ENCODE data around the gene TCEA2.
"Not testable (repeated sequence)": the region's sequence is repeated elsewhere in the genome, so short reads cannot be mapped to it uniquely, and the experiment has no call there.

The TCEA2 gene

GRCh38 chr20:64080013-64080812 lies 17.2 kb downstream of the TCEA2 start, which contains the start of gene OPRL1:
Gene OPRL1, plus strand, starts transcription at chr20:64080082. Its CDS starts 12,639 bp downstream, at chr20:64092721.
- no peak for DNase-seq

- DNase-seq, result no peak
Measured at GRCh38 chr20:64080813-64081623, 18.0 kb downstream of the TCEA2 start.

GRCh38 chr20:64081624-64081964 lies 18.6 kb downstream of the TCEA2 start:
- no peak for DNase-seq

- no peak for DNase-seq
Measured at GRCh38 chr20:64082126-64082731, 19.2 kb downstream of the TCEA2 start.

DNA sequence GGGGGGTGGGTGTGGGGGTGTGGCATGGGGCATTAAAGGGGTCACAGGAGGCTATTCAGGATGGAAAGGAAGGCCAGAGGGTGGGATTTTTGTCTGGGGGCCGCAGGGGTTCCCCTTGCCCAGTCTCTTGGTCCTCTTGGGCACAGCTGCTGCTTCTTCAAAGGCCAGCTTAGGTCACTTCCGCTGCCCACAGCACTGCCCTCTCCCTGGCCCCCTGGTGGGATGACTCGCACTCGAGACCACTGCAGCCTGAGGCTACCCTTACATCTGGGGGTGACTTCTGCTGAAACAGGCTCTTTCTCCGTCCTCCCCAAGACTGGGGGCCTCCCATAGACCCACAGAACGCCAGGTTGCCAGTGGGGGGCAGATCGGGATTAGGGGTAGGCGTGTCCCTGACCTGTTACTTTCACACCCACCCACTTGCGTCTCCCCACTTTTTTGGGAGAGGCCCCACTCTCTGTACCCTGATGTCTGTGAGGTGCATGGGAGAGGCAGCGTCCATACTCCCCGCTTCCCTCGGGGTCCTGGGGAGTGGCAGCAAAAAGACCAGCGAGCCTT lies 19.9 kb downstream of the TCEA2 start:
- DNase-seq, result no peak

GRCh38 chr20:64083378-64083803 lies 20.4 kb downstream of the TCEA2 start:
- DNase-seq, result peak; percentile 25

- DNase-seq, result no peak
Measured at GRCh38 chr20:64083804-64084684, 21.0 kb downstream of the TCEA2 start, which contains the start of gene LKAAEAR1. Gene LKAAEAR1, minus strand, starts transcription at chr20:64084398. Its CDS starts 179 bp downstream, at chr20:64084219.

DNA sequence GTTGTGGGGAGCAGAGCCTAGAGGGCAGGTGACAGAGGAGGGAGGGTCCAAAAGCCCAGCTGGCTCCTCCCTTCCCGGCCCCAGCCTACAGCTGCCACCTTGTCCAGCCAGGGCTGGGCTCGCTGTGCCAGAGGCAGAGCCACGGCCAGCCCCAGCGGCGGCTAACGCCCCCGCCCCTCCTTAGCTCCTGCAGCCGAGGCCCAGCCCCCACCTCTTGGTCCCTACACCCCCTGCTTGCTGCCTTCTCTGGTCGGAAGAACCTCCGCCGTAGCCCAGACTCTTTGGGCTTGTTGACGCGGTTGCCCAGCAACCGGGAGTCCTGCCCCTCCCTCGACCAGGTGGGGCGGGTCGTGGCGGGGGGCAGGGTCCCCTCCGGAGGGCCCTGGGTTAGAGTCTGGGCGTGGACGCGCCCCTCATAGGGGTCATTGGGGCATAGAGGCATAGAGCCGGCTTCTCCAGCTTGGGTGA lies 21.7 kb downstream of the TCEA2 start:
- DNase-seq, result no peak

- DNase-seq, result no peak
Measured at GRCh38 chr20:64086801-64087200, 23.8 kb downstream of the TCEA2 start.

DNA sequence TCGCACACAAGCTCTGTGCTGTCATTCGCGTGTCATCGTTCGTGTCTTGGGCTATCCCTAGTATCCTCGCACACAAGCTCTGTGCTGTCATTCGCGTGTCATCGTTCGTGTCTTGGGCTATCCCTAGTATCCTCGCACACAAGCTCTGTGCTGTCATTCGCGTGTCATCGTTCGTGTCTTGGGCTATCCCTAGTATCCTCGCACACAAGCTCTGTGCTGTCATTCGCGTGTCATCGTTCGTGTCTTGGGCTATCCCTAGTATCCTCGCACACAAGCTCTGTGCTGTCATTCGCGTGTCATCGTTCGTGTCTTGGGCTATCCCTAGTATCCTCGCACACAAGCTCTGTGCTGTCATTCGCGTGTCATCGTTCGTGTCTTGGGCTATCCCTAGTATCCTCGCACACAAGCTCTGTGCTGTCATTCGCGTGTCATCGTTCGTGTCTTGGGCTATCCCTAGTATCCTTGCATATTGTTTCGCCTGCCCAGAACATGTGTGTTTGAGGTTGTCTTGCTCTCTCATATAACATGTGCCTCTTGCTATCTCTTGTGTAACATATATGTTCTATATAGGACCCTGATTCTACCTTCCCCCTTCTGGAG lies 24.3 kb downstream of the TCEA2 start:
- DNase-seq, result not testable (repeated sequence)

DNA sequence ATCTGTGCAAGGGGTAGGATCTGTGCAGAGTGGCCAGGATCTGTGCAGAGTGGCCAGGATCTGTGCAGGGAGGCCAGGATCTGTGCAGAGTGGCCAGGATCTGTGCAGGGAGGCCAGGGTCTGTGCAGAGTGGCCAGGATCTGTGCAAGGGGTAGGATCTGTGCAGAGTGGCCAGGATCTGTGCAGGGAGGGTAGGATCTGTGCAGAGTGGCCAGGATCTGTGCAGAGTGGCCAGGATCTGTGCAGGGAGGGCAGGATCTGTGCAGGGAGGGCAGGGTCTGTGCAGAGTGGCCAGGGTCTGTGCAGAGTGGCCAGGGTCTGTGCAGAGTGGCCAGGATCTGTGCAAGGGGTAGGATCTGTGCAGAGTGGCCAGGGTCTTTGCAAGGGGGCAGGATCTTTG lies 25.6 kb downstream of the TCEA2 start:
- DNase-seq, result not testable (repeated sequence)

- DNase-seq, result no peak
Measured at GRCh38 chr20:64090165-64090564, 27.2 kb downstream of the TCEA2 start.

DNA sequence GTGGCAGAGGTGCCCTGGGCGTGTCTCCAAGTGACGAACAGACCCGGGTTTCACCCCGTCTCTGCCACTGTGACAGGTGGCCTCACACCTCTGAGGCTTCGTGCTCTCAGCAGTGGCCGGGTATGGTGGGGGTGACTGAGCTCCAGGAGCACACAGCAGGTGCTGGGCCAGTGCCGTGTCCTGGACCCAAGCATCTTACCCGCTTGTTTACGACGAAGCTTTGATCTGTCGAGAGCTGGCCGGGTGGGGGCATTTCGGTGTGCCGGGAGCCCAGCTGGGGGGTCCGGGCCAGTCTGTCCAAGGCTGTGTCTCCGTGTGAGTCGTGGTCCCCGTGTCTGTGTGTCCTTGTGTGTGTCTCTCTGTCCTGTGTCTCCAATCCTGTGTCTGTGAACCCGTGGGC lies 28.3 kb downstream of the TCEA2 start:
- DNase-seq, result no peak

DNA sequence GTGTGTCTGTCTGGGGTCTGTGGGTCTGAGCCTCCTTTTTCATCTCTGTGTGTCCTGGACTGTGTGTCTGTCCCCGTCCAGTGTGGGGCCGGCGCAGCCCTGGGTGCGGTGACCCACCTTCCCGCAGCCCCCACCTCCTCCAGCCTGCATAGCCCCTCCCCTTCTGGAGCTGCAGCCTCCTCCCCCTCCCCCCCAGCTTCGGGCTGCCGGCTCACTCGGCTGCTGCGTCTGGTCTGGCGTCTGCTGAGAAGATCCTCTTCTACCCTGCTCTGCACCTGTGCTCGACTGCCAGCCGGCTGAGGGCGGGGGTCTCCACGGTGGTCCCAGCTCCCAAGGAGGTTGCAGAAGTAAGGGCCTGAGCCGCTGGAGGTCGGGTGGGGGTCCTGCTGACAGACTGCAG lies 28.8 kb downstream of the TCEA2 start:
- no peak for DNase-seq

DNA sequence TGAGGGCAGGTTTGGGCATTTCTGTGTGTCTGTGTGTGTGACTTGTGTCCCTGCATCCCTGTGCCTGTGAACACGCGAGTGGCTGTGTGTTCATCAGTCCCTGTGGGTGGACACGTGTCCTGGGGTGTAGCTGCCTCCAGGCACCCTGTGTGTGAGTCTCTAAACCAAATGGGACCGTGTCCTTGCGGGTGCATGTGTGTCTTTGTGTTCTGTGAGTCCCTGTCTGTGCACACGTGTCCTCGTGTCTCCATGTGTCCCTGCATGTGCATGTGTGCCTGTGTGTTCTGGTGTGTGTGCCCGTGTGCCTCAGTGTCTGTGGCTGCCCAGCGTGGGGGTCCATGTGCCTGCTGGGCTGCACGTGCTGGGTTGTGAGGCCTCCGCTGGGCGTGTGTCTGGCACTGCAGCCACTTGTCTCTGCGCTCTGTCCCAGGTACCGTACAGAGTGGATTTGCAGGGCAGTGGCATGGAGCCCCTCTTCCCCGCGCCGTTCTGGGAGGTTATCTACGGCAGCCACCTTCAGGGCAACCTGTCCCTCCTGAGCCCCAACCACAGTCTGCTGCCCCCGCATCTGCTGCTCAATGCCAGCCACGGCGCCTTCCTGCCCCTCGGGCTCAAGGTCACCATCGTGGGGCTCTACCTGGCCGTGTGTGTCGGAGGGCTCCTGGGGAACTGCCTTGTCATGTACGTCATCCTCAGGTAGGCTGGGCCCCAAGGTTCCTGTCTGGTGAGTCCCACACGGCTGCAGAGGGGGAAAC lies 29.4 kb downstream of the TCEA2 start:
- DNase-seq, result no peak

DNA sequence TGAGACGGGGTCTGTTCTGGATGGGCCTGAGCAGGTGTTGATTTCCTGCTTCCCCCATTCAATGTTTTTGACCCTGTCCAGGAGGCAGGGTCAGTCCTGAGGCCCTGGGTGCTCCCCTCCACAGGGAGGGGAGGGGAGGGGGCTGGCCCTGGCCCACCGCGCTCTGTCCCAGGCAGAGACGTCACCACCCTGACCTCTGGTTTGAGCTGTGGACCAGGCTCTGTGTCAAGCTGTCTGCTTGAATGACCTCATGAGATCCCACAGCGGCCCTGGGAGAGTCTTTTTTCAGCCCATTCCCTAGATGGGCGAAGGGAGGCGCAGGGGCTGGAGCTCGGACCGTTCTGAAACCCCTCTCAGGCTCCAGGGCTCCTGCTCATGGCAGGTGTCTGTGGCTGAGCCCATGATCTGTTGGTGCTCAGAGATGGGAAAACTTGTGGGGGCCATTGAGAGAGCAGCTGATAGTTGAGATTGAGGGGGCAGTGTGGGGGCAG lies 30.1 kb downstream of the TCEA2 start:
- no peak for DNase-seq

- DNase-seq, result no peak
Measured at GRCh38 chr20:64095455-64095854, 32.5 kb downstream of the TCEA2 start.

- no peak for DNase-seq
Measured at GRCh38 chr20:64095927-64096326, 32.9 kb downstream of the TCEA2 start.

DNA sequence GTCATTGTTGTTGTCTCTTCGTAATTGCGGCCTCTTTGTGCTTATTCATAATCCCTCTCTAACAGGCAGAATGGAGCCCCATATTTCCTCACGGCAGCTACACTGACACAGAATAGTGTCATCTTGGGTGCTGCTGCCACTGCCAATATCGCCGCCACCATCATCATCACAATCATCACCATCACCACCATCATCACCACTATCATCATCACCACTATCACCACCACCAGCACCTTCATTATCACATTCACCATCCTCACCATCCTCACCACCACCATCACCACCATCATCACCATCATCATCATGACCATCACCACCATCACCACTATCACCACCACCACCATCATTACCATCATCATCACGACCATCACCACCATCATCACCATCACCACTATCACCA lies 33.5 kb downstream of the TCEA2 start:
- no peak for DNase-seq

DNA sequence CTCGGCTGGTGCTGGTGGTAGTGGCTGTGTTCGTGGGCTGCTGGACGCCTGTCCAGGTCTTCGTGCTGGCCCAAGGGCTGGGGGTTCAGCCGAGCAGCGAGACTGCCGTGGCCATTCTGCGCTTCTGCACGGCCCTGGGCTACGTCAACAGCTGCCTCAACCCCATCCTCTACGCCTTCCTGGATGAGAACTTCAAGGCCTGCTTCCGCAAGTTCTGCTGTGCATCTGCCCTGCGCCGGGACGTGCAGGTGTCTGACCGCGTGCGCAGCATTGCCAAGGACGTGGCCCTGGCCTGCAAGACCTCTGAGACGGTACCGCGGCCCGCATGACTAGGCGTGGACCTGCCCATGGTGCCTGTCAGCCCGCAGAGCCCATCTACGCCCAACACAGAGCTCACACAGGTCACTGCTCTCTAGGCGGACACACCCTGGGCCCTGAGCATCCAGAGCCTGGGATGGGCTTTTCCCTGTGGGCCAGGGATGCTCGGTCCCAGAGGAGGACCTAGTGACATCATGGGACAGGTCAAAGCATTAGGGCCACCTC lies 35.5 kb downstream of the TCEA2 start:
- DNase-seq, result no peak

Measured in NCI-H2029 (cell line).